ENCODE measurements around the gene HAGH.

GRCh38 chr16:1791943-1792812 lies 34.4 kb downstream of the HAGH start:
- TF ChIP-seq CTCF (IDR thresholded peaks at IDR 0.05) (no peak), POLR2A (IDR thresholded peaks at IDR 0.05) (no peak), POLR2AphosphoS5 (IDR thresholded peaks at IDR 0.05) (no peak)

Measured in upper lobe of left lung (tissue), 4 donors.